Activated T-helper 1 cell treated with anti-CD3 and anti-CD28 coated beads, Interleukin-2, amount 50 U/mL, for 16 hours (primary cell): ENCODE measurements around the gene BID.

Source experiments
- DNase-seq, 2 donors: peaks; one replicate each; pipeline ENCODE4 v3.0.0-alpha.2; 2020; ENCODE audit warnings: low read depth in 1 of 2, low spot score in 1 of 2

Gene BID

GRCh38 chr22:17774206-17774925 is at the start of gene BID:
Gene BID (minus strand): TSS chr22:17774469. CDS start chr22:17750116, 24,353 bp downstream.
- peak in 1 of 2 donors; percentile 36 for DNase-seq

DNA sequence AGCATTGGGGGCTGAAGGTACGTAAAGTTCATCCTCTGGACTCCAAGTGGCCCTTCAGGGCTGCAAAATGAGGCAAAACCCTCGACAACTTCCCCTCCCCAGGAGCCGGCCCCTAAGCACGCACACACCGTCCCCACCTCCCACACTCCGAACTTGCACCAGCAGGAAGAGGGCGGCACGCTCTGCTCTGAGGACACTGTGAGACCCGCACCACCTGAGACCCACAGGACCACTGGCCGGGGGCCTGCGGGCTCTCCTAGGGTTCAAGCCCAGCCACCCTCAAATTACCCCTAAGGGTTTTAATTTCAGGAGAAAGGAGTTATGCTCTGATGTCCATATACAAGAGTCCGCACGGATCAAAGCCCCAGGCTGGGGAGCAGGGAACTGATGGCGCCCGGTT is 49.7 kb upstream of the BID start:
- no peak for DNase-seq

DNA sequence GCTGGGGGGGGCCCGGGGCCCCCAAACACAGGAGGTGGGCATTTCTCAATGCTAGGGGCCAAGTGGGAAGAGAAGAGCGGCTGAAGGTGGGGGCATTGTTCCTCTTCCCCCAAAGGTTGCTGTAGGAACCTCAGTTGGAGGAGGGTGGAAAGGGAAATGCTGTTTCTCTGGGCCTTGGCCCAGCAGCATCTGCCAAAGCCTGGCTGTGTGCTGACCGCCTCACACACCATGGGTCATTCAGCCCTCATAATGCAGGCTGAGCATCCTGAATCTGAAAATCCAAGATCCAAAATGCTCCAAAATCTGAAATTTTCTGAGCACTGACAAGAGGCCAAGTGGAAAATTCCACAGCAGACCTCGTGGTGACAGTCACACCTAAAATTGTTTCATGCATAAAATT is 49.0 kb upstream of the BID start:
- no peak for DNase-seq

GRCh38 chr22:17822087-17822486 is 47.8 kb upstream of the BID start:
- no peak for DNase-seq

- DNase-seq = no peak
Observed at GRCh38 chr22:17820879-17821439, 46.7 kb upstream of the BID start.

GRCh38 chr22:17818649-17819048 is 44.4 kb upstream of the BID start:
- DNase-seq = no peak

- no peak for DNase-seq
Observed at GRCh38 chr22:17818180-17818579, 43.9 kb upstream of the BID start.

DNA sequence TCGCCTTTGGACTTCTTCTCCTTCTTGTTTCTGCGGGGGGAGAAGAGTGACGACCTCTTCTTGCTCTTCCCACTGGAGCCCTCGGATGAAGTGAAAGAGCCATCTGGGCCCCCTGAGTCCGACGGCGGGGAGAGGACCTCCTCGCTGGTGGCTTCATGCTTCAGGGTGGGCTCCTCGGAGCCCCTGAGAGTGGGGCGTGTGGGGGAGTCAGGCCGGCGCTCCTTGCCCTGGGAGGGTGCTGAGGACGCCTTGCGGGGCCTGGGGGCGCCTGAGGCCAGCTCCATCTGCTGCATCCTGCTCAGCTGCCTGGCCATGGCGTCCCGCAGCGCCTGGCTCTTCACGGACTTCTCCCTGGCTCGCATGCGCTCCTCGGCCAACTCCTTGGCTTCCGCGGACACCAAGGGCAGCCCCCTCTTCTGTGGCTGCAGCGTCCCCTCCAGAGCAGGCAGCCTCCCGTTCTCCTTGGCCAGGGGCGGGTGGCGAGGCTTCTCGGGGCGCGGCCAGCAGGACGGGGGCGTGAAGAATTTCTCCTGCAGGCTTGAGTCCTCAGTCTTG is 43.3 kb upstream of the BID start:
- DNase-seq = no peak

- DNase-seq = no peak
Observed at GRCh38 chr22:17817079-17817478, 42.8 kb upstream of the BID start.

- DNase-seq = no peak
Observed at GRCh38 chr22:17816649-17817048, 42.4 kb upstream of the BID start.

DNA sequence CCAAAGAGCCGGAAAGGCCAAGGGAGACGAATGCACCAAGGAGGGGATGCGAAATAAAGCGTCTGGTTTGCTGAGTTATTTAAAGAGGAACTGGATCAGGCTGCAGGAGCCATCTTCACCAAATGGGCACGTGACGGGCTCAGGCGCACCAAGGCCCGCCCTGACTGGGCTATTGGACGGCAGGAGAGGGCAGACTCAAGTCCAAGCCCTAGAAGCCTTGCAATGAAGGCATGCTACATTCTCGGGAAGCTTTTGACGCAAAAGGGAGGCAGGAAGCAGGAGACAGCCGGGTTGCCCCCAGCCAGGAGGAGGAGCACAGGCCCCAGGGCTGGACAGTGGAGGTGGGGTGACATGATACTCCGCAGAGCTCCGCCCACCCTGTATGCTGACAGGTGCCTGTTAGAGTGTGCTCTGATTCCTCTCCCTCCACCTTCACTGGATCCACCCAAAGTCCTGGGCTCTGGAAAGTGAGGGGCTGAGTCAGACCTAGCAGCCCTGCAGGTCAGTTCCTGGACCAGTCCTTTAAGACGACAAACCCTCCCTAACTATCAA is 41.5 kb upstream of the BID start:
- DNase-seq = no peak

DNA sequence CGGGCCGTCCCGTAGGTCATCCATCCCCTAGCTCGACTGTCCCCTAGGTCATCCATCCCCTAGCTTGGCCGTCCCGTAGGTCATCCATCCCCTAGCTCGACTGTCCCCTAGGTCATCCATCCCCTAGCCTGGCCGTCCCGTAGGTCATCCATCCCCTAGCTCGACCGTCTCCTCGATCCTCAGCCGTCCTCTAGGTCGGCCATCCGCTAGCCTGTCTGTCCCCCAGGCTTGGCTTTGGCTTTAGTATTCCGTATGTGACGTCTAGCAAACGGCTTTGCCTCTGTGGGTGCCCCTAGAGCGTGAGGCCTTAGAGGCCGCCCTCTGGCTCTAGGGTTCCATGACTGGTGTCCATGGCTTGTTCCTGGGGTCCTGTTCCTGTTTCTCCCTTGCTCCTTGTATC is 40.6 kb upstream of the BID start:
- no peak for DNase-seq

- DNase-seq = no peak
Observed at GRCh38 chr22:17814084-17814483, 39.8 kb upstream of the BID start.

DNA sequence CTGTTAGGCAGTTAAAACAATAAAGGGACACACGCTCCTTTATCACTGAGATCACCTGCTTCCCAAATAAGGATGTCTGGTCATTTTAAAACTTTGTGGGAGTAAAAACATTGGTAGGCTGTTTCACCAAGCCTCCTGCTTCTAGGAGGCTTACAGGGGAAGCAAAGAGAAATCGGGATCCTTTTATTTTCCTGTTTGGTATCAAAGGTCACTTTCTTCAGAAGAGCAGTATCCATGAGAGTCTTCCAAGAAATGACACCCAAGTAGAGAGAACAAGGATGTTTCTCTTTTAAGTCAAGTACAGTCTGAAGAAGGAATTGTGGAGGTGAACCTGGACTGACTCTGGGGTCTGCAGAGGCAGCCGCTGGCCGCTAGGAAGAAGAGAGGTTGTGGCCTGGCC is 36.9 kb upstream of the BID start:
- DNase-seq = no peak

GRCh38 chr22:17810570-17811116 is 36.4 kb upstream of the BID start:
- DNase-seq = no peak

GRCh38 chr22:17808693-17809403 is 34.6 kb upstream of the BID start:
- DNase-seq = no peak

GRCh38 chr22:17807578-17808410 is 33.5 kb upstream of the BID start:
- no peak for DNase-seq

GRCh38 chr22:17807086-17807485 is 32.8 kb upstream of the BID start:
- DNase-seq = no peak

GRCh38 chr22:17806437-17806836 is 32.2 kb upstream of the BID start:
- no peak for DNase-seq

DNA sequence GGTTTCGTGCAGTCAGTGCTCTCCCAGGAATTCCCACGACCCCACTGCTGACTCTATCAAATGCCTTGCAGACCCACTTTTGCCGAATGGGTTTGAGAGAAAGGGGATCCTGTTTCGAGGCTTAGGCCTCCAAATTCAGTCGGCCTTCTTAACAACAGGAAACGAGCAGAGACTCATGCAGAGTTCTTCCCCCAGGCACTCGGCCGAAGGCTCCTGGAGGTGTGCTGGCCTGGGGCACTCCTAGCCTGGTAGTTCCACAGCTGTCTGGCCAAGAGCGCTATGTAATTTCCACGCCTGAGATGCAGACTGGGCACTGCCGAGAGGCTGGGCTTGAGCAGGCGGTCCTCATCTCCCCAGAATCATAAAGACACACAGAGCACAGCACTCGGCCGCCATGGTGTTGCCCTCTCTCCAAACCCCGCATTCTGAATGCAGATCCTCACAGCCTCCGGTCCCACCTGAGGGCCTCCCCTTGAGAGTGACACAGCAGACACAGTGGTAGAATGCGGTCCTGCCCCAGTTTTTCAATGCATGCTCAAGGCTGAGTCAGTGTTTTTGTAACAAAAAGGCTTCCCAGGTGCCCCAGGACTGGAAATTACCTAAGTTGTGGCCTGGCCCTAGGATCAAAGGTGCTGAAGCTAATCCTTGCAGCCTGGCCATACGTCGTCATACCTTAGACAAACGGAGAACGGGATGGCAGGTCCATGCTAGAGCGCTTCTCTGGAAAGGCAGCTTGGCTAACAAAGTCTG is 30.2 kb upstream of the BID start:
- no peak for DNase-seq
